NCI-H446 treated with DMSO at 0.1 percent for 48 hours (cell line): Measurements from ENCODE around the gene C1QTNF7.
A peak's percentile ranks its signal among the peaks of the same experiment; 100 is the strongest.

Experiments
- DNase-seq: peaks from one replicate; lab custom pipeline; 2025; lab: John Stamatoyannopoulos, UW

Gene C1QTNF7

DNA sequence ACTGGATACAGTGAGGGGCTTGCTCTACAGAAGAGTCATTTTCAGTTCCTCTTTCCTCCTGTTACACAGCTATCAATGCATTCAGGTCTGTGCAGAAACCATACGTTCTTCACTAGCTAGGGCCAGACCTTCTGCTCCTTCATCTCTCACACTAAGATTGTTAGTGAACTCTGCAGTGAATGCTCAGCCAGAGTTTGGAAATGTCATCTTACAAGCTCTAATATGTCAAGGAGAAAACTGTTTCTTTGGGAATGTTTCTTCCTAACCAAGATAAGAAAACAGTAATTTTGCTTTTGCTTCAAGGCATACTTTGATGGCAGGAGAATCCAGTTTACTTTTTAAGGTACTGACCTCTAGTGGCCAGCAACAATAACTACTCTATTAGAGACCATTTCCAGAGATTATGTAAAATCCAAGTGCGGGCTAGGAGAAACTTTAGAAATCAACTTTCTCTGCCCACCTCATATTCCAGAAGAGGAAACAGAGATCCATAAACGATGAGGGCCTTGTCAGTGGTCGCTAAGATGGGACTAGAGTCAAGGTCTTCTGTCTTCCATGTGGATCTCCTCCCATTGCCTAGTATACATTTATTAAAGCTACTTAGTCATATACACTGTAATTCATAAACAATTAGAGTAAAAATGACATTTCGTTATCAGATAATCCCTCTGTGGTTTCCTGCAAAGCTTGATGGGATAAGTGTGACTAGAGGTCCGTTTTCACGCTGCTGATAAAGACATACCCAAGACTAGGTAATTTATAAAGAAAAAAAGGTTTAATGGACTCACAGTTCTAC lies 29.8 kb downstream of the C1QTNF7 start:
- peak; percentile 29 for DNase-seq

- no peak for DNase-seq
These were observed 30.8 kb downstream of the C1QTNF7 start for GRCh38 chr4:15458616-15459015.

DNA sequence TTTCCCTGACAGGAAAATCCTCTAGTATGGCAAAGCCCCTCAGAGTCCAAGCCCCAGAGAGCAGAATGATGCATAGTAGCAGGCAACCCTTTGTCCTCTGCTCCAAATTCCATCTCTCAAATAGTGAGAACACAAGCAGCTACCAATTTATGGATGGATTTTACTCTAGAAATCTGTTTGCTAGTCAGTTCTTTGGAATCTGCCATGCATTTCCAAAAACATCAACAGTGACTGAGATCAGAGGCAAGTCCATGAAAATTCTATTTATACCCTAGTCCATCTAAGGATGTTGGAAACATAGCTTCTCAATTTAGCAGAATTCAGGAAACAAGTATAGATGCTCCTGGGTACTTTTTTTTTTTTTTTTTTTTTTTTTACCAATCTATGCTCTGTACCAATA lies 31.9 kb downstream of the C1QTNF7 start:
- DNase-seq = no peak

- no peak for DNase-seq
These were observed 38.8 kb downstream of the C1QTNF7 start for GRCh38 chr4:15466596-15466995.

GRCh38 chr4:15469402-15470127 lies 41.7 kb downstream of the C1QTNF7 start, which contains the start of gene CC2D2A:
Gene CC2D2A (plus strand): TSS chr4:15469882. CDS start chr4:15475933, 6,051 bp downstream.
- no peak for DNase-seq

GRCh38 chr4:15470128-15470475 lies 42.3 kb downstream of the C1QTNF7 start:
- no peak for DNase-seq

GRCh38 chr4:15476396-15476795 lies 48.6 kb downstream of the C1QTNF7 start:
- no peak for DNase-seq

GRCh38 chr4:15478724-15479088 lies 50.9 kb downstream of the C1QTNF7 start:
- no peak for DNase-seq

- peak; percentile 81 for DNase-seq
These were observed 51.5 kb downstream of the C1QTNF7 start for GRCh38 chr4:15479089-15479912.

DNA sequence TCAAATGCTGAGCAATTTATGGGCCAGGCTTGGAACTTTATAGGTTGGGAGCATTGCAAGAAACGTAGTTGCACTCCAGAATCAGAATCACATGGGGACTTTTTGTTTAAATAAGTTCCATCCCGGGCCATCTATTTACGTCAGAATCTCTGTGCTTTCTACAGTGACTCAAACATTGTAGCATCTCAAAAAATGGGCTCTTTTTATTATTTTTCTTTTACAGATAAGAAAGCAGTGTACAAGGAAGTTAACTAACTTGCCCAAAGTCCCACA lies 52.0 kb downstream of the C1QTNF7 start:
- no peak for DNase-seq

DNA sequence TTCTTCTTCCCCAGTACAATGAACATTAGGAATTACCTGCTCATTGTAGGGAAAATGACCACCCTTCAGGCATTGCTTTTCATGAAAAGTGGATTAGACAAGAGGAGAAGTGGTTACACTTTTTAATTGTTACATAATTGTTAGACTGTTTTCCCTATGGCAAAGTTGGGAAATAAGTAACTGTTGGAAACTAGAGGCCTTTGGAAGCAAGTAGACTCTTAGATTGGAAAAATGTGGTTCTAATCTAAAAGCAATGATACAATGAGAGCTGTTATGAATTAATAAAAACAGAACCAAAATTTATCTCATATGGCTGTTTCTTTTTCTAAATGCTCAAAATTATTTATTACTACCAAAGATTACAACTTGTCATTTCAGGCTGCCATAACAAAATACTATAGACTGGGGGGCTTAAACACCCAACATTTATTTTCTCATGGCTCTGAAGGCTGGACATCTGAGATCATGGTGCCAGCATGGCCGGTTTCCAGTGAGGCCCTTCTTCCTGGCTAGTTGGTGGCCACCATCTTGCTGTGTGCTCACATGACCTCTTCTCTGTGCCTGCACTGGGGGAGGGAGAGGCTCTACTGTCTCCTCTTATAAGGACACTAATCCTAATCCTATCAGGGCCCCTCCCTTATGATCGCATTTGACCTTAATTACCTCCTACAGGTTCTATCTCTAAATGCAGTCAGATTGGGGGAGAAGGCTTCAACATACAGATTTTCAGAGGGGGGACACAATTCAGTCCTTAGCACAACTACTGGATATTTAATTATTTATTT lies 54.3 kb downstream of the C1QTNF7 start:
- no peak for DNase-seq

DNA sequence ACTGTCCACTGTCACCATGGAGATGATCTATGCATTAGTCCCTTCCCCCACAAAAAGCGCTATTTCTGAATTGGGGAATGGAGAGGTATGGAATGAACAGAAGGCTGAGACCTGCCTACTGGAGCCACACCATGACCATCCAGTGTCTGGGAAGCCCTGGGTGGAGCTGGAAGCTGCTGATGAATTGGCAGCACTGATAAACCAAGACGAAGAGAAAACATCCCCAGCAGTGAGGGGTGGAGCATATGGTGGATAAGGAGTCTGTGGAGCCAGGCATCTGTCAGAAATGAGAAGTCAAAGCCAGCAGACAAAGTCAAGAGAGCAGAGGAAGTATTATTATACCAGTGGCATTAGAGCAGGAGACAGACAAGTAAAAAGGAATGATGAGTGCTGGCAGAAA lies 55.0 kb downstream of the C1QTNF7 start:
- DNase-seq = peak; percentile 93

DNA sequence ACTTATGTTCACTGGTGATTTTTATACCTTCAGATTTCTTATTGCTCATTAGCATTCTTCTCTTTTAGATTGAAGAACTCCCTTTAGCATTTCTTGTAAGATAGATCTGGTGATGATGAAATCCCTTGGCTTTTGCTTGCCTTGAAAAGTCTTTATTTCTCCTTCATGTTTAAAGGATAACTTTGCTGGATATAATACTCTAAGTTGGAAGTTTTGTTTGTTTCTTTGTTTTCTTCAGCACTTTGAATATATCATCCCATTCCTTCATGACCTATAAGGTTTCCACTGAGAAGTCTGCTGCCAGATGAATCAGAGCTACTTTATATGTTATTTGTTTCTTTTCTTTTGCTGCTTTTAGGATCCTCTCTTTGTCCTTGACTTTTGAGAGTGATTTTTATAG lies 60.3 kb downstream of the C1QTNF7 start:
- DNase-seq = no peak

GRCh38 chr4:15488658-15489470 lies 61.0 kb downstream of the C1QTNF7 start:
- DNase-seq = no peak

GRCh38 chr4:15489551-15489950 lies 61.7 kb downstream of the C1QTNF7 start:
- no peak for DNase-seq

DNA sequence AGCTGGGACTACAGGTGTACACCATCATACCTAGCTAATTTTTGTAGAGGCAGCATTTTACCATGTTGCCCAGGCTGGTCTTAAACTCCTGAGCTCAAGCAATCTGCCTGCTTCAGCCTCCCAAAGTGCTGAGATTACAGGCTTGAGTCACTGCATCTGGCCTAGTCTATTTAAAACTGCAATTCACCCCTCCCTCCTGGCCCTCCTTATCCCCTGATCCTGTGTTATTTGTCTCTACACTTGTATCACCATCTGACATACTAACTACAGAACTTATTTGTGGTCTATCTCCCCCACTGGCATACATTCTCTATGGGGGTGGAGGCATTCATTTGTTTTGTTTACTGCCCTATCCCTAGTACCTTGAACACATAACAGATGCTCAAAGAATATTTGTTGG lies 65.6 kb downstream of the C1QTNF7 start:
- DNase-seq = peak; percentile 50

- DNase-seq = peak; percentile 89
These were observed 67.8 kb downstream of the C1QTNF7 start for GRCh38 chr4:15495621-15496020.
